Endothelial cell of umbilical vein (primary cell): Measurements from ENCODE around the gene CLDN1. TPM values are rescaled to one million over a fixed set of nuclear protein-coding genes. Genes with fewer than 3 reads are reported as not detected.

Experiments used
- BruUV-seq: library from RNA; stranded (reverse); fragments of 400-500 nt; replicated peaks from 2 replicates; lab custom pipeline; 2021; lab: Mats Ljungman, UMichigan
- CTCF ChIA-PET: fragments of 300-600, 350-600 bp; sonication (Branson Sonifier 250); formaldehyde crosslinking; loops from one replicate; lab custom pipeline; 2021; ENCODE audit warnings: antibody characterized with exemption, inconsistent platforms; lab: Charles Lee
- POLR2A ChIA-PET: fragments of 300-600, 350-600 bp; sonication (Branson Sonifier 250); formaldehyde crosslinking; loops from one replicate; lab custom pipeline; 2021; ENCODE audit warnings: antibody characterized with exemption, inconsistent platforms; lab: Charles Lee
- DNase-seq: peaks from one replicate; pipeline ENCODE4 v3.0.0-alpha.2; 2011; ENCODE audit warnings: low read depth, low spot score
- FAIRE-seq: peaks from 2 replicates; lab custom pipeline; 2011; peaks lifted over from hg19 to GRCh38; lab: Jason Lieb, UNC
- H2AFZ ChIP-seq: 2 replicates; pipeline ENCODE4 v1.6.0; 2012; ENCODE audit warnings: low read depth, low read length, control low read depth, inconsistent platforms
- H3K27ac ChIP-seq: 2 replicates; pipeline ENCODE4 v1.5.1; 2011; ENCODE audit warnings: low read depth, mild to moderate bottlenecking, control low read depth, low read length, moderate library complexity; ENCODE audit not compliant: insufficient read depth
- H3K27me3 ChIP-seq, 2 experiments: 2 replicates each; pipeline versions ENCODE4 v1.6.0 to v1.6.1; 2011; ENCODE audit warnings: low read length in 2 of 2, mixed read lengths in 1 of 2; ENCODE audit not compliant: control insufficient read depth in 2 of 2, insufficient read depth in 2 of 2
- H3K36me3 ChIP-seq, 2 experiments: 2 replicates in 1 of 2; 3 replicates in 1 of 2; pipeline ENCODE4 v1.5.1; 2011; ENCODE audit warnings: low read length in 2 of 2, mild to moderate bottlenecking in 1 of 2, moderate library complexity in 1 of 2; ENCODE audit not compliant: control insufficient read depth in 2 of 2, insufficient read depth in 2 of 2; ENCODE audit errors: extremely low read depth in 1 of 2
- H3K4me1 ChIP-seq: 3 replicates; pipeline ENCODE4 v1.5.1; 2011; ENCODE audit warnings: mild to moderate bottlenecking, low read length; ENCODE audit not compliant: control insufficient read depth, insufficient read depth; ENCODE audit errors: extremely low read depth
- H3K4me2 ChIP-seq: 2 replicates; pipeline ENCODE4 v1.6.1; 2011; ENCODE audit warnings: low read length, control low read depth, mixed read lengths; ENCODE audit not compliant: insufficient read depth
- H3K4me3 ChIP-seq, 3 experiments: fragments of 200-600 bp in 1 of 3; sonication (generic), shearing (Covaris generic) in 1 of 3; replicated peaks in 1 of 3; 2 replicates each; pipeline ENCODE4 v1.5.1; 2011 to 2016; ENCODE audit warnings: control low read depth in 3 of 3, low read length in 3 of 3, mild to moderate bottlenecking in 2 of 3, inconsistent platforms in 1 of 3, low read depth in 1 of 3, moderate library complexity in 1 of 3; ENCODE audit not compliant: insufficient read depth in 1 of 3
- H3K79me2 ChIP-seq: 2 replicates; pipeline ENCODE4 v1.6.0; 2012; ENCODE audit warnings: low read length, inconsistent platforms; ENCODE audit not compliant: control insufficient read depth, insufficient read depth
- H3K9ac ChIP-seq: replicated peaks from 2 replicates; pipeline ENCODE3; 2011; ENCODE audit warnings: low read length, control low read depth; ENCODE audit not compliant: insufficient read depth; ENCODE audit errors: extremely low read depth
- H3K9me1 ChIP-seq: replicated peaks from 3 replicates; pipeline ENCODE4 v1.6.0; 2011; ENCODE audit warnings: mild to moderate bottlenecking, low read length; ENCODE audit not compliant: control insufficient read depth, insufficient read depth; ENCODE audit errors: extremely low read depth
- H3K9me3 ChIP-seq: replicated peaks from 2 replicates; pipeline ENCODE4 v1.5.1; 2012; ENCODE audit warnings: low read length, inconsistent platforms; ENCODE audit not compliant: control insufficient read depth, insufficient read depth
- H4K20me1 ChIP-seq: replicated peaks from 2 replicates; pipeline ENCODE3; 2011; ENCODE audit warnings: mild to moderate bottlenecking, low read length; ENCODE audit not compliant: control insufficient read depth, insufficient read depth; ENCODE audit errors: extremely low read depth
- EZH2 ChIP-seq: IDR thresholded peaks from 2 replicates; pipeline ENCODE4 v1.6.1; 2012; ENCODE audit warnings: borderline replicate concordance, low read depth, mild to moderate bottlenecking, moderate library complexity, low read length, inconsistent platforms; ENCODE audit not compliant: severe bottlenecking
- FOS ChIP-seq: IDR thresholded peaks from 2 replicates; pipeline ENCODE4 v1.6.1; 2011; ENCODE audit warnings: mild to moderate bottlenecking, low read length, moderate library complexity, borderline replicate concordance; ENCODE audit not compliant: insufficient read depth
- GATA2 ChIP-seq: IDR thresholded peaks from 2 replicates; pipeline ENCODE4 v1.7.0; 2011; ENCODE audit warnings: low read depth, mild to moderate bottlenecking, moderate library complexity, mixed read lengths, low read length; ENCODE audit not compliant: insufficient read length, insufficient read depth
- JUN ChIP-seq: IDR thresholded peaks from 2 replicates; pipeline ENCODE4 v1.6.1; 2011; ENCODE audit warnings: borderline replicate concordance, low read depth; ENCODE audit not compliant: insufficient read length, insufficient read depth
- MYC ChIP-seq: IDR thresholded peaks from one replicate; pipeline ENCODE4 v1.6.1; 2011; ENCODE audit warnings: mild to moderate bottlenecking, low read depth, low read length
- POLR2A ChIP-seq: IDR thresholded peaks from 2 replicates; pipeline ENCODE4 v1.6.1; 2012; ENCODE audit warnings: low read depth, mild to moderate bottlenecking, control low read depth, low read length
- POLR2AphosphoS5 ChIP-seq: IDR thresholded peaks from 2 replicates; pipeline ENCODE4 v1.6.1; 2012; ENCODE audit warnings: low read depth, mild to moderate bottlenecking, control low read depth, low read length, moderate library complexity; ENCODE audit not compliant: insufficient read depth
- dilution Hi-C: fragments of 300-500 bp; cut with MboI; formaldehyde crosslinking; loops from one replicate; pipeline ENCODE4 v1.15.0; 2019; ENCODE audit warnings: low sequenced_read_pairs; ENCODE audit not compliant: extremely low pct_ligation_motif_present
- intact Hi-C: fragments of 100-400 bp; cut with micrococcal nuclease; formaldehyde crosslinking; loops from one replicate; pipeline ENCODE4 v1.10.0; 2022
- polyA plus RNA-seq, 4 experiments: library from polyadenylated mRNA; depleted of rRNA in 3 of 4; stranded (reverse) in 3 of 4; unstranded in 1 of 4; fragments of >200 nt; gene quantifications; 2 replicates each; pipeline versions ENCODE4 v1.2.1 to v1.2.3, GENCODE V29; 2011 to 2012; ENCODE audit warnings: missing spikeins in 1 of 4
- total RNA-seq: library from RNA; stranded (reverse); gene quantifications from 2 replicates; pipeline ENCODE4 v1.2.3, GENCODE V29; 2021
- TF ChIP-seq, protein P1 (sequence below): IDR thresholded peaks from 2 replicates; pipeline ENCODE4 v1.6.1; 2011; ENCODE audit not compliant: insufficient read depth, insufficient read length
- TF ChIP-seq, protein P2 (sequence below), 2 donors: IDR thresholded peaks; 1 replicate in 1 of 2; 2 replicates in 1 of 2; pipeline ENCODE4 v1.5.1; 2011; ENCODE audit warnings: low read length in 2 of 2, mild to moderate bottlenecking in 2 of 2, moderate library complexity in 2 of 2, control low read depth in 1 of 2, inconsistent platforms in 1 of 2, low read depth in 1 of 2; ENCODE audit not compliant: insufficient read depth in 1 of 2; ENCODE audit errors: extremely low read depth in 1 of 2

The CLDN1 gene
- total and polyA plus RNA-seq, 2 donors (not counting 3 experiments of a cell fraction or from before 2014, with no cell fraction given) = 0.27 to 0.32 TPM

- intact Hi-C loops = no loop called here
- DNase-seq = no peak
- no peak overlapping the region for H3K9ac ChIP-seq
Observed at GRCh38 chr3:190265126-190265525, 57.1 kb downstream of the CLDN1 start.

More at GRCh38 chr3:190265126-190265525, 57.1 kb downstream of the CLDN1 start:
- no peak for FAIRE-seq
- no TSS peak for BruUV-seq
- dilution Hi-C loops = no loop called here
- Histone ChIP-seq H3K36me3 (no peaks in the 10 kb centered on the region), H3K4me3 (no peak overlapping the region), H4K20me1 (no peaks in the 10 kb centered on the region), H3K9me3 (no peaks in the 10 kb centered on the region), H2AFZ (no peak overlapping the region), H3K79me2 (no peaks in the 10 kb centered on the region), H3K9me1 (no peaks in the 10 kb centered on the region), H3K4me2 (no peak overlapping the region), H3K27ac (no peak overlapping the region), H3K4me1 (no peaks in the 10 kb centered on the region), H3K27me3 (no peaks in the 10 kb centered on the region)
- CTCF ChIA-PET = no interaction called here
- POLR2A ChIA-PET = no interaction called here
- TF ChIP-seq, protein P1, sequence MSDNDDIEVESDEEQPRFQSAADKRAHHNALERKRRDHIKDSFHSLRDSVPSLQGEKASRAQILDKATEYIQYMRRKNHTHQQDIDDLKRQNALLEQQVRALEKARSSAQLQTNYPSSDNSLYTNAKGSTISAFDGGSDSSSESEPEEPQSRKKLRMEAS = no peak
- TF ChIP-seq, protein P2, sequence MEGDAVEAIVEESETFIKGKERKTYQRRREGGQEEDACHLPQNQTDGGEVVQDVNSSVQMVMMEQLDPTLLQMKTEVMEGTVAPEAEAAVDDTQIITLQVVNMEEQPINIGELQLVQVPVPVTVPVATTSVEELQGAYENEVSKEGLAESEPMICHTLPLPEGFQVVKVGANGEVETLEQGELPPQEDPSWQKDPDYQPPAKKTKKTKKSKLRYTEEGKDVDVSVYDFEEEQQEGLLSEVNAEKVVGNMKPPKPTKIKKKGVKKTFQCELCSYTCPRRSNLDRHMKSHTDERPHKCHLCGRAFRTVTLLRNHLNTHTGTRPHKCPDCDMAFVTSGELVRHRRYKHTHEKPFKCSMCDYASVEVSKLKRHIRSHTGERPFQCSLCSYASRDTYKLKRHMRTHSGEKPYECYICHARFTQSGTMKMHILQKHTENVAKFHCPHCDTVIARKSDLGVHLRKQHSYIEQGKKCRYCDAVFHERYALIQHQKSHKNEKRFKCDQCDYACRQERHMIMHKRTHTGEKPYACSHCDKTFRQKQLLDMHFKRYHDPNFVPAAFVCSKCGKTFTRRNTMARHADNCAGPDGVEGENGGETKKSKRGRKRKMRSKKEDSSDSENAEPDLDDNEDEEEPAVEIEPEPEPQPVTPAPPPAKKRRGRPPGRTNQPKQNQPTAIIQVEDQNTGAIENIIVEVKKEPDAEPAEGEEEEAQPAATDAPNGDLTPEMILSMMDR (IDR thresholded peaks at IDR 0.05; ENCODE audit: extremely low read depth in 1 of 2, insufficient read depth in 1 of 2, low read depth in 1 of 2, low read length in 2 of 2) = no peak
- no peak for TF ChIP-seq FOS
- no peak for TF ChIP-seq GATA2
- TF ChIP-seq EZH2 = no peak
- TF ChIP-seq POLR2A = no peak
- no peak for TF ChIP-seq JUN
- no peak for TF ChIP-seq POLR2AphosphoS5
- no peak for TF ChIP-seq MYC
